ENCODE data around the gene PRKAR1B.
A peak's percentile ranks its signal among the peaks of the same experiment; 100 is the strongest.
"Not testable (repeated sequence)": the region's sequence is repeated elsewhere in the genome, so short reads cannot be mapped to it uniquely, and the experiment has no call there.

Gene PRKAR1B

DNA sequence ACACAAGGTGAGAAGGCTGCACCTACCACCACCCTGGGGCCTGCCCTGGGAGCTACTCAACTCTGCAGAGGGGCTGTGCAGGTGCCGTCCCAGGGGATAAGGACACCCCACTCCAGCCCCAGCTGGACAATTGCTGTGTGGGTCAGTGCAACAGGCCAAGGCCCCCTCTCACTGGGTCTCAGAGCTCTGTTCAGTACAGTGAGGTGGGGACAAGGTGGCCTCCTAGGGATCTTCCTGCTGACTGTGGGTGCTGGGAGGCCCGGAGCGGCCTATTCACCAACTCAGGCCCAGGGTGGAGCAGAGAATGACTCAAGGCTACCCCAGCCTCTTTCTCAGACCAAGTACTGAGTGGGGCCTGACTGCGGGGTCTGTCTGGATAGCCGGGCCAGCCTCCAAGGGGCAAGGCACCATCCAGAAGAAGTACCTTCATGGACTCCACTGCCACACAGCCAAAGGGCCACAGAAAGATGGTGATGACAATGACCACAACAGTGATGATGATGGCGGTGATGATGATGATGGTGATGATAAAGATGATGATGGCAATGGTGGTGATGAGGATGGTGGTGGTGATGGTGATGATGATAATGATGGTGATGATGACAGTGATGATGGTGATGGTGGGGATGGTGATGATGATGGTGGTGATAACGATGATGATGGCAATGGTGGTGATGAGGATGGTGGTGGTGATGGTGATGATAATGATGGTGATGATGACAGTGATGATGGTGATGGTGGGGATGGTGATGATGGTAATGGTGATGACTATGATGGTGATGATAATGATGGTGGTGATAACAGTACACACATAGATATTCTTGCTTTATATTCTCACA lies 60.4 kb downstream of the PRKAR1B start:
- DNase-seq: no peak

DNA sequence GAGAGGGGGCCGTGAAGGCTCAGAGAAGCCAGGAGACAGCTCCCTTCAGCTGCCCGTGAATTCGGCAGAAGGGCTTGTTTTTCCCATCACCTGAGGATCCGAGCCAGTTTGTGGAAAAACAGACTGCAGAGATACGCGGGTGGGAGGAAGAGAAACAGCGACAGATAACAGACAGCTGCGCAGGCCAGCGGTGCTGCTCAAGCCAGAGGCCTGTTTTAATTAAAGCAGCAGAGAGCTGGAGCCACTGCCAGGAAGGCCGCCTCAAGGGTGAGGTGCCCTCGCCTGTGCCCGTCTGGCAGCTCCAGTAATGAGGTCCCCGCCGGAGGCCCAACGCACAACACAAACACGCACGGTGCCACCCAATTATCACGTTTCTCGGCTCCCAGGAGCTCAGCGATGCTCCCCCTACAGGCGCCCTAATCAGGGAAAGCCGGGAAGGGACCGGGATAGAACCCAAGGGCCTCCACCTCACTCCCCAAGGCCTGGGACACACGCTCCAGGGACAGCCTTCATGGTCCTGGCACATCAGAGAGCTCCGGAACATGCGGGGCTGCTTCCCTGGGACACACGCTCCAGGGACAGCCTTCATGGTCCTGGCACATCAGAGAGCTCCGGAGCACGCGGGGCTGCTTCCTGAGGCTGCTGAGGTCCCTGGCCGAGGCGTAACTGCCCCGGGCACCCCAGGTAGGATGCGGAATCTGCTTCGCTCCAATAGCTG lies 61.2 kb downstream of the PRKAR1B start:
- no peak for DNase-seq

DNA sequence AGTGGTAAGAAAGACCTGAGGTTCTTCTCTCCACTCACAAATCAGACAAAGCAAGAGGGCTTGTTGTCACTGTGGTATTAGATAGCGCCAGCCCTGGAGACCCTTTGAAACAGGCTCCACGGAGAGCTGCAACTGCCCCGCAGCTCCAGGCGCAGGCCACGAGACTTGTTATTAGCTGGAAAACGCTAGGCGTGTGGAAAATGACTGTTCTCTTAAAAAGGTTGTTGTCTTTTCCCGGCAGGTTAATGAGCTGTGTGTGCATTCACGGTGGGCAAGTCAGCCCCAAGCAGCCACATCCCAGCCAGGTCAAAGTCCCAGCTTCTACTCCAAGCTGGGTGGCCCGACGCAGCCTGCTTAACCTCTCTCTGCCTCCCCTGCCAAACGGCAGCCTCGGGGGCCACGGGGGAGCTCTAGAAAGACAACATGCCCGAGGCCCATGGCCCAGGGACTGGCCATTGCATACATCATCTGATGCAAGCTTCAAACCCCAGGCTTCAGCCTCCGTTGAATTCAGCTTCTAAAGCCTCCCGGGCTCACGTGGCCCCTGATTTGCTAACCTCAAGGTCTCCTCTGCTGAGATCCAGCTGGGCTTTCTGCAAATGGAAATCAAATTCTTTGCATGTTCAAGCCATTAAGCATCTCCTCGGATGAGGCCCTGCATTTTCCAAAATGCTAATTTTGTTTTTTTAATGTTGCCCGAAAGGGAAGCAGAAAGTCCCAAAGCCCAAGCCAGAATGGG lies 61.9 kb downstream of the PRKAR1B start:
- no peak for DNase-seq

DNA sequence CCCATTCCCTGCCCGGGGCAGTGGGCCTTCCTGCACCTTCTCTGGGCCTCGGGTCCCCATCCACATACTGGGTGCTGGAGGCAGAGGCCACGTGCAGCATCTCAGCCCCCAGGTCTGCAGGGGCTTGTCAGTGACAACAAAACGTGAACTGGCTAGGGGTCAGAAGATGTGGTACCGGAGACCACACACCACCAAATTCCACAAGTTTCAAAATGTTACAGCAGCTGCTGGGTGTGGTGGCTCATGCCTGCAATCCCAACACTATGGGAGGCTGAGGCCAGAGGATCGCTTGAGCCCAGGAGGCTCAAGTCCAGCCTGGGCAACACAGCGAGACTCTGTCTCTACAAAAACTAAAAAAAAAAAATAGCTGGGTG lies 62.7 kb downstream of the PRKAR1B start:
- DNase-seq: no peak

DNA sequence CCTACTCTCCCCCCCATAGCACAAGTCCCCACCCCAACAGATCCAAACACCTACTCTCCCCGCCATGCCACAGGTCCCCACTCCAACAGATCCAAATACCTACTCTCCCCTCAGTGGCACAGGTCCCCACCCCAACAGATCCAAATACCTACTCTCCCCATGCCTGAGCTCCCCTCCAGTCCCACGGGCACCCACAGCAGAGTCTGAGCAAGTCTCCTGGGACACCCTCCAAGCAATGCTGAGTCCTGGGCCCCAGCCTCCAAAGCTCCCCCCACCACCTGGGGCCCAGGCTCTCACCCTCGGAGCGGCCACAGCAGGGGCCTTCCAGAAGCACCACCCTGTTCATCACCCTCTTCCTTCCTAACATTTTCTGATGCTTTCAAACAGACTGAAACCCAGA lies 64.5 kb downstream of the PRKAR1B start:
- DNase-seq: no peak

DNA sequence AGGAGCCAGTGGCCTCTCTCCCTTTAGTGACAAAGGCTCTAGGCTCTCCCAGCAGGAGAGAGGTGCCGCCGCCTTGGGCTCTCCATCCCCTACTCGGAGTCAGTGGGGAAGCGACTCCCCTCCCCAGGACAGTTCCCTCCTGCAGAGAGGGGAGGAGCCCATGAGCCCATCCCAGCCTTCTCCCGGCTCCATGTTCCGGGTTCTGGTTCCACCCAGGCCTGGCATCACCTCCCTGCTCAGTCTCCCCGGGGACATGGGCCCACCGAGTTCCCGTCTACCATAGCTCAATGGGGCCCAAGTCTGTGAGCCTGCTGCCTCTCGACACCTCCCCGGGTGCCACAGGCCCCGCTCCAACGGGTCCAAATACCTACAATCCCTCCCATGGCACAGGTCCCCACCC lies 67.1 kb downstream of the PRKAR1B start:
- no peak for DNase-seq

DNA sequence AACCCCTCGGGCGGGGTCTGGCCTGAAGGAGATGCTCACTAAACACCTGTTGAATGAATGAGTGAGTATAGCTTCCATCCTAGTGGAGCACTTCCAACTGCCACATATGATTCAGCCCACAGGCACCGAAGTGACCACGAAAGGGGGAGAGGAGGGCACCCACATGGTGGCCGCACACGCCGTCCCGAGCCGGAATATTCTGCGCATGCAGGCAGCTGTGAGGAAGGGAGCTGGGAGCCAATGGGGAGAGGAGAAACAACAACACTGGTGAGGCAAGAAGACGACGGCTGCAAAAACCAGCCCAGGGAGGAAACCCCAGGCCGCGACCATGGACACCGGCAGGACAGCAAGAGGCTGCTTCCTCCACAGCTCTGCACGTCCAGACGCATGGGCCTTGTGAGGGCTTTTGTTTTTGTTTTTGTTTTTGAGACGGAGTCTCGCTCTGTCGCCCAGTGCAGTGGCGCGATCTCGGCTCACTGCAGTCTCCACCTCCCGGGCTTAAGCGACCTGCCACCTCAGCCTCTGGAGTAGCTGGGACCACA lies 67.7 kb downstream of the PRKAR1B start:
- no peak for DNase-seq

DNA sequence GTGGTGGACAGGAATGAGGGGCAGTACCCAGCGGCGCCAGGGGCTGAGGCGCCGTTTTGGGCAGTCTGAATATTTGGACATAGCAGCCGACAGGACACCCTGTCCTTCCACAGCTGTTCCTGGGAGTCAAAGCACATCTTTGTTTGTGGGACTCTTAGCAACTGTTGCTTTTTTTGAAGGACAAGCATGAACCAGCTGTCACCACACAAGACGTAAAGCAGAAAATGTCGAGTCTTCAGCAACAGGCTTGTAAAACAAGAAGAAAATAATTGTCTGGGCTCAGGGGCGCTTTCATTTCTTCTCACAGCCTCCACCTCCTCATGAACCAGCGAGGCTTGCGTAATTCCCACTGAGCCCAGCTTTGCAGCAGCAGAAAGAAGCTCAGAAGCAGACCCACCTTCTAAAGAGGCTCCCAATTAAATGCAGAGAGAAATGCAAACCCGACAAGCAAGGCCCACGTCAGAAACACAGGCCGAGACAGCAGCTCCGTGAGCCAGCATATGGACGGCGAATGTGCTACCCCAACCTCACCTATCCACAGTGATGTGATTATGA lies 69.4 kb downstream of the PRKAR1B start:
- DNase-seq: no peak

DNA sequence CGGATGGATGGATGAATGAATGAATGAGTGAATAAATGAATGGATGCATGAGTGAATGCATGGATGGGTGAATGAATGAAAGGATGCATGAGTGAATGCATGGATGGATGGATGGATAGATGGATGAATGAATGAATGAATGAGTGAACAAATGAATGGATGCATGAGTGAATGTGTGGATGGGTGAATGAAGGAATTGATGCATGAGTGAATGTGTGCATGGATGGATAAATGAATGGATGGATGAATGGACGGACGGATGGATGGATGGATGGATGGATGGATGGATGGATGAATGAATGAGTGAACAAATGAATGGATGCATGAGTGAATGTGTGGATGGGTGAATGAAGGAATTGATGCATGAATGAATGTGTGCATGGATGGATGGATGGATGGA lies 70.1 kb downstream of the PRKAR1B start:
- not testable (repeated sequence) for DNase-seq

DNA sequence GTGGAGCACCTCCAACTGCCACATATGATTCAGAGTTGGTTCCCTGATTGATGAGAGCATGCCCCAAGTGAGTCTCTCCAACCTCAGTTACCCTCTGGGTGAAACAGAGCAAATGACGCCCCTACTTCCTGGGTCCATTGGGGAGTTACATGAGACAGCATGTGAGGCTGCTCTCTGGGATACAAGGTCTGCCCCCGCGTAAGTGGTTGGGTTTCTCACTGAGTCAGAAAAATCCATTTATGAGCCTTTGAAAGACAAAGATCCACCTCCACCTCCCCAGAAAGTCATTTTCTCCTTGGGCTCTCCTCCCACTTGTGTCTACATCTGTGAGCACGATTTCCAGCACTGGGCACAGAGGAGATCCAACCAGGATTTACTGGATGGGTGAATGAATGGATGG lies 71.3 kb downstream of the PRKAR1B start:
- DNase-seq: no peak

DNA sequence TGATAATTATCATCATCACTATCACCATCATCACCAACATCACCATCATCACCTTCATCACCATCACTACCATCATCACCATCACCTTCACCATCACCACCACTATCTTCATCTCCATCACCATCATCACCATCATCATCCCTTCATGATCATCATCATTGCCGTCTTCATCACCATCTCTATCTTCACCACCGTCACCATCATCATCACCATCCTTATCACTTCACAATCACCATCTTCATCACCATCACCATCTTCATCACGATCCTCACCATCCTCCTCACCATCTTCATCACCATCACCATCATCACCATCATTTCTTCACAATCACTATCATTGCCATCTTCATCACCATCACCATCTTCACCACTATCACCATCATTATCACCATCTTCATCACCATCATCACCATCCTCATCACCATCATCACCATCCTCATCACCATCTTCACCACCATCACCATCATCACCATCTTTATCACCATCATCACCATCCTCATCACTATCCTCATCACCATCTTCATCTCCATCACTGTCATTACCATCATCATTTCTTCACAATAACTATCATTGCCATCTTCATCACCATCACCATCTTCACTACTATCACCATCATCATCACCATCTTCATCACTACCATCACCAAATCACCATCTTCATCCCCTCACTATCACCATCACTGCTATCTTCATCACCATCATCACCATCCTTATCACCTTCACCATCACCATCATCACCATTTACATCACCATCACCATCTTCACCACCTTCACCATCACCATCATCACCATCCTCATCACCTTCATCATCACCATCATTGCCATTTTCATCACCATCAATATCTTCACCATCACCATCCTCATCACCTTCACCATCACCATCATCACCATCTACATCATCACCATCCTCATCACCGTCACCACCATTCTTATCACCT lies 73.0 kb downstream of the PRKAR1B start:
- DNase-seq: no peak

DNA sequence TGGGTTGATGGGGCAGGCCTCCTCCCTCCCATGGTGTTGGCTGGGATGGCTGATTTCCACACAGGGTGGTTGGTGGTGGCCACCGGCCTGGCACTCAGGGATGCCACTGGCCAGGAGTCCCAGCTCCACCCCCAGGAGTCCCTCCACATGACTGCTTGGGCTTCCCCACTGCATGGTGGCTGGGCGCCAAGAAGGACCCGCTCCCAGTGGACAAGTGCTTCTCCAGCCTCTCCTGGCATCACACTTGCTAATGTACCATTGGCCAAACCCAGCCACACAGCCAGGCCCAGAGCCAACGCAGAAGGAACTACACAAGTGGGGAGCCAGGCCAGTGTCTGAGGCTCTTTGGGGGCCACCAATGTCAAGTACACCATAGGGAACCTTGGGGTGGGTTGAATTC lies 74.2 kb downstream of the PRKAR1B start:
- DNase-seq: no peak

DNA sequence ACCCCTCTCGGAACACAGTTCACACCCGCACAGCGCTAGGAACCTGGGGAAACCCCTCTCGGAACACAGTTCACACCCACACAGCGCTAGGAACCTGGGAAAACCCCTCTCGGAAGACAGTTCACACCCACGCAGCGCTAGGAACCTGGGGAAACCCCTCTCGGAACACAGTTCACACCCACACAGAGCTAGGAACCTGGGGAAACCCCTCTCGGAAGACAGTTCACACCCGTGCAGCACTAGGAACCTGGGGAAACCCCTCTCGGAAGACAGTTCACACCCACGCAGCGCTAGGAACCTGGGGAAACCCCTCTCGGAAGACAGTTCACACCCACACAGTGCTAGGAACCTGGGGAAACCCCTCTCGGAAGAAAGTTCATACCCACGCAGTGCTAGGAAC lies 74.9 kb downstream of the PRKAR1B start:
- DNase-seq: not testable (repeated sequence)

DNA sequence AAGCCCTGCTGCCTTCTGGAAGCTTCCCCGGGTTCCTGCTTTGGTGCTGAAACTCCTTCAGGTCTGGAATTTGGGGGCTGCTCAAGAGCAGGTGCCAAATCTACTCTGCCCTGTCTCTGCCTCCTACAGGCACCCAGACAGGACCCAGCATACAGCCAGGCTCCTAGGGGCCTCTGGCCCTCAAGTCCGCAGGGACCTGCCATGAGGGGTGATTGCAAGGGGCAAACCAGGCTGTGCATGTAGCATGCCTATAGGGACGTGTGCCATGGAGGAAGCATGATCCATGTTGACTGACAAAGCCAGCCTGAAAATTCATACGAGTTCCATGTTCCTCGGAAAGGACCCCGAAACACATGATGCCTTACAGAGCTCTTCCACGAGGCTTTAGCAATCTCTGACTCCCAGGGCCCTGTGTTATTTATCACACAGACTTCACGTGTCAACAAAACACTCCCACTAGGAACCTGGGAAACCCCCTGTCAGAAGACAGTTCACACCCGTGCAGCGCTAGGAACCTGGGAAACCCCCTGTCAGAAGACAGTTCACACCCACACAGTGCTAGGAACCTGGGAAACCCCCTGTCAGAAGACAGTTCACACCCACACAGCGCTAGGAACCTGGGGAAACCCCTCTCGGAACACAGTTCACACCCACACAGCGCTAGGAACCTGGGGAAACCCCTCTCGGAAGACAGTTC lies 75.9 kb downstream of the PRKAR1B start:
- peak; percentile 22 to 43 for DNase-seq

DNA sequence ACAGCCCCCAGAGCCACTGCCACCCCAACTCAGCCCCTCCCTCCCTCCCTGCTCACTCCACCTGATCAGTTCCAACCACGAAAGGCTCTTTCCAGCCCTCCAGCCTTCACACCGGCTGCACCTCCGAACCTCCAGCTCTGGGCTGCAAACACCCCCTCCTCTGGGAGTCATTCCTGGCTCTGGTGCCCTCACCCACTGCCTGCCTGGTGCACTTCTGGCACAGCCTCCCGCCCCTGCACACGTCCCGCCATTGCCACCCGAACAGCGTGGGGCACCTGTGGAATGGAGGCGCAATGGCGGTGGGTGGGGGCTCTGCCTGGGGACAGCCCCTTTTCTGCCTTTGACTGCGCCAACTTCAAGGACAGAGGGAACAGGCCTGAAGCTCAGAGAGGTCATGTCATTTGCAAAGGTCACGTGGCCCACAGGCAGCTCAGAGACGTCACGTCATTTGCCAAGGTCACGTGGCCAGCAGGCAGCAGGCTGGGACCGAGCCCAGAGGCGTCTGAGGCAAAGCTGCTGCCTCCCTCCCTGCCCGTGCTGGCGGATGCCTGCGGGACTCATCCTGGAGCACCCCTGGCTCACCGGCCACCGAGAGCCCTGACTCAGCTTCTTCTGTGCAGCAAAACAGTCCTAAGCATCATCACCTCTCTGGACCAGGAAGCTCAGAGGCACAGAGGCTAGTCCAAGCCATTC lies 76.6 kb downstream of the PRKAR1B start:
- DNase-seq: no peak

DNA sequence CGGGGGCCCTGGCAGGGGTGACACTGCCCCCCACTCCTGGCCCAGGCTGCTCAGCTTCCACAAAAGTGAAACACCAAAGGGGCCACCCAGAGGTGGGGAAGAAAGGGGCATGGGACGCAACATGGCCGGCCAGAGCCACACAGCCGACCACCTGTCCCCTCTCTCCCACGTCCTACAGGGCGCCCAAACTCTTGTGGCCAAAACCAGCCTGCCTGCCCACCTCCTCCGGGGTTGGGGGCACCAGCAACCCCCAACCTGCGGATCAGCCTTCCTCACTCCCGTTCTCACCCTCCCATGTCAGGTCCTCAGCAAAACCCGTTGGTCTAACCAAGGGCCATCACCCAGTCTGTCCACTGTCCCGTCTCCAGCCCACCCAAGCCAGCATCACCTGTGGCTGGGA lies 80.1 kb downstream of the PRKAR1B start:
- DNase-seq: no peak

DNA sequence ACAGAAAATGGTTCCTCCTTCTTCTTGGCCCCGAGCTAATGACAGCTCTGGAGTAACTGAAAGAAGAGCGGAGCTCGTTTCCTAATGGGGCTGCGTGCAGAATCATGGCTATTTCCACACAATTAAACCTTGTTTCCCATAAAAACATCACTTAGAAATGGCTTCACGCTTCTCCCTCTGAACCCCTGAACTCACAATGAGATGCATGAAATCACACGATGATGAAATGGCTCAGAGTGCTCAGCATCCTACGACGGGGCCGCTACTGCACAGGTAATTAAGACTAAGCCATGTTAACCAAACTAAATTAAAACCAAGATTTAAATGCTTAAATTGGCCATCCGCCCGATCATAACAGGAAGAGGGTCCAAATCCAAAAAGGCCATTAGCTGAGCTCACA lies 80.6 kb downstream of the PRKAR1B start:
- no peak for DNase-seq

DNA sequence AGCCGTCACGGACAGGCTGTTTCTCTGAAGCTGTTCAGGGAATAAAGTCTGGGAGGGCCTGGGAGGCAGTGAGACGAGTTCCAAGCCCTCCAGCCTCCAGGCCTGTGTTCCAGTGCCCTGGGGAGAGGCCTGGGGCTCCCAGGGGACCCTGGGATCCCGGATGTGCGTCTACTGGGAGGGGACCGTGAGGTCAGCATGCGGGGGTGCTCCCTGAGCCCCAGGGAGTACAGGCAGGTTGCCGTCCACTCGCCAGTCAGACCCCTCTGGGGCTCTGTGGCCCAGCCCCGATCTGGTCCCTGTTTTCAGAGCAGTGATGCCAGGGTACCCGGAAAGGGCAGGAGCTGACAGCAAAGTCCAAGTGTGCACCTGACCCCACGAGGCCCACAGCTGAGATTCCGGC lies 81.5 kb downstream of the PRKAR1B start:
- DNase-seq: no peak

DNA sequence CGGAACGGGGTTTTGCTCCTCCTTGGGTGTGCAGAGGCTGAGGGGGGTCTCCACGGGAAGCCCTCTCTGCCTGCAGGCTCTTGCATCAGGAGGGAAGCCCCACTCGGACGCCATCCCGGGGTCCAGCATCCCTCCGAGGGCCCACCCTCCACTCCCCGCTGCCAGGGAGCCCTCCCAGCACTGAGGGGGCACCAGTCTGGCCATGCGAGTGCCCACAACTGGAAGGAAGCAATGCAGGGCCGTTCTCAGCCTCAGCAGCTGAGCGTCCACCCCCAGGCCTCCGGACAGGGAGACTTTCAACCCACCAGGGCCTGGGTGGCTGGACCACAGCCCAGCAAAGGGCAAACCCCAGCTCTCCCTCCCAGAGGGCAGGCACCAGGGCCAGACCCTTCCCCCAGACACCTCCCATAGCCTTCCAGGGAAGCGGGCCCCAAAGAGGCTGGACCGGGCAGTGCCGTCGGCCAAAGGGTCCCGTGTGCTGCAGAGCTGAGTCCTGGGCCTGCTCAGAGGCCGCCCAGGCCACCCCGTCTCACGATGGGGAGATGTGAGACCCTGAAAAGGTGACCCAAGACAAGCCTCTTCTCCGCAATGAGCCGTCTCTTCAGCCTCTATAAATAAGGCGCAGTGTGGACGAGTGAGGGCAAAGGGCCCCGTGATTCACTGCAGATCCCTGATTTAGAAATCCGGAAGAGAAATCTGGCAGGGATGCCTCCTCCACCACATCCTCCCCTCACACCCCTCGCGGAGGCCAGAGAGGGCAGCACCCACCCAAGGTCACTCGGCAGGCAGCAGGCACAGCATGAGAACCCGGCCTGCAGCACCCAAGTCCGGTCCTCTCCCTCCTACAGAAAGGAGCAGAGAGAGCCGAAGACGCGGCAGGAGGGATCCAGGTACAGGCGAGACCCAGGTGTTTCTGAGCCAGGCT lies 82.4 kb downstream of the PRKAR1B start:
- DNase-seq: no peak

DNA sequence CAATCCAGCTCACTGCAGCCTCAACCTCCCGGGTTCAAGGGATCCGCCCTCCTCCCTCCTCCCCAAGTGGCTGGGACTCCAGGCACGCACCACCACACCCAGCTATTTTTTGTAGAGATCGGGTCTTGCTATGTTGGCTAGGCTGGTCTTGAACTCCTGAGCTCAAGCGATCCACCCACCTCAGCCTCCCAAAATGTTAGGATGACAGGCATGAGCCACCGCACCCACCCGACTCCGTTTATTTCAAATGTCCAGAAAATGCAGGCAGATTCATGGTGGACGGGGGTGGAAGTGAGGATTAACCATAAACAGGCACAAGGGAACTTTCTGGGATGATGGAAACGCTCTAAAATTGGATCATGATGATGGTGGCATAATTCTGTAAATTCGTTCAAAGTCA lies 85.1 kb downstream of the PRKAR1B start:
- no peak for DNase-seq

Data from stimulated activated CD4-positive, alpha-beta T cell treated with anti-CD3 and anti-CD28 coated beads, Interleukin-2, amount 100 ng/mL, for 24 hours (primary cell).